Type B pancreatic cell (in vitro differentiated cells): ENCODE data around the gene WHAMM. TPM values are rescaled to one million over a fixed set of nuclear protein-coding genes. Genes with fewer than 3 reads are reported as not detected.
"Not testable (repeated sequence)": the region's sequence is repeated elsewhere in the genome, so short reads cannot be mapped to it uniquely, and the experiment has no call there.

Experiments used
- DNase-seq: peaks from one replicate; pipeline ENCODE4 v3.0.0; 2021; ENCODE audit warnings: mixed read lengths; ENCODE audit not compliant: unreplicated experiment; ENCODE audit errors: extremely low spot score
- H3K27ac Mint-ChIP-seq: 2 replicates; pipeline ENCODE4 v1.8.0; 2021; ENCODE audit warnings: mild to moderate bottlenecking, mixed read lengths
- H3K27me3 Mint-ChIP-seq: 2 replicates; pipeline ENCODE4 v1.8.0; 2021; ENCODE audit warnings: mixed read lengths
- H3K36me3 Mint-ChIP-seq: 2 replicates; pipeline ENCODE4 v1.8.0; 2021; ENCODE audit warnings: mixed read lengths
- H3K4me1 Mint-ChIP-seq: one replicate; pipeline ENCODE4 v1.8.0; 2021; ENCODE audit warnings: mixed read lengths; ENCODE audit not compliant: unreplicated experiment
- H3K4me3 Mint-ChIP-seq: 2 replicates; pipeline ENCODE4 v1.8.0; 2021; ENCODE audit warnings: mild to moderate bottlenecking, mixed read lengths
- H3K9me3 Mint-ChIP-seq: 2 replicates; pipeline ENCODE4 v1.8.0; 2021; ENCODE audit warnings: mixed read lengths
- total RNA-seq: library from RNA; stranded (reverse); gene quantifications from 2 replicates; pipeline ENCODE4 v1.2.1, GENCODE V29; 2021; ENCODE audit warnings: low replicate concordance
- TF ChIP-seq, protein P1 (sequence below): fragments of 200-600 bp; sonication (generic); conservative IDR thresholded peaks from 2 replicates; pipeline ENCODE4 v1.5.0; 2021; ENCODE audit warnings: antibody characterized with exemption, mild to moderate bottlenecking

Gene WHAMM
- total RNA-seq, 1 donor from 2014 or later: 9.0 TPM

DNA sequence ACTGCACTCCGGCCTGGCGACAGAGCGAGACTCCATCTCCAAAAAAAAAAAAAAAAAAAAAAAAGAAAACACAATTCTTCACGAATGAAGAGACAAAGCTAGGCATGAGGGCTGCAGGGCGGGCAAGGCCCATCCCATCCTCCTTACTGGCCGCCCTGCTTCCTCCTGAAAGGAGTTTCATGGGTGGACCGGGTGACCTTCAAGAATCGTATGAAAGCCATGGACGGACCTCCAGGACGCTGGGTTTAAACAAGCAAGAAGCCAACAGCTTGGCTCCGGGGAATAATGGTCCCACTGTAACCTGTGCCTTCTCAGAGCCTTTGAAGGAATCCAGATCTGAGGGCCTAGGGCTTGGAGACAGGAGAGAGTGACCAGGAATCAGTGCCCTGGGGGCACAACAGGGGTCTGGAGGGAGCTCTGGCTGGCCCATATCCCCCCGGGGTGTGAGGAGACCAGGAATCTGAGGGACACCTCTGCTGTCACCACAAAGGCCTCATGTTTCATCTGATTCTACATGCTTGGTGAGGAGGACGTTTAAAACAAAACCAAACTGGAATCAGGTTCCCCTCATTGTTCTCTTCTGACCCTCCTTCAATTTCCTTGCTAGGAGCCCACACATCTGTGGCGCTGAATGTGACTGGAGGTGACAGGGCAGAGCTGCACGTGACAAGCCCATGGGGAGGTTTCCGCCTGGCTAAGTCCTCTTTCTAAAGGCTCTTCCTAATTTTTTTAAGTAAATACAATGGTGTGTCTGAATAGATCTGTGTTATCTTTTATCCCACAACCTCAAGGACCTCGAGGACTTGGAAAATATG, 46.1 kb downstream of the WHAMM start:
- Mint-ChIP-seq H3K27ac (no peak overlapping the region), H3K27me3 (no peaks in the 10 kb centered on the region), H3K9me3 (no peaks in the 10 kb centered on the region), H3K36me3 (no peaks in the 10 kb centered on the region), H3K4me1 (peaks cover 24% of the 10 kb centered on the region), H3K4me3 (no peak overlapping the region)
- TF ChIP-seq, protein P1, sequence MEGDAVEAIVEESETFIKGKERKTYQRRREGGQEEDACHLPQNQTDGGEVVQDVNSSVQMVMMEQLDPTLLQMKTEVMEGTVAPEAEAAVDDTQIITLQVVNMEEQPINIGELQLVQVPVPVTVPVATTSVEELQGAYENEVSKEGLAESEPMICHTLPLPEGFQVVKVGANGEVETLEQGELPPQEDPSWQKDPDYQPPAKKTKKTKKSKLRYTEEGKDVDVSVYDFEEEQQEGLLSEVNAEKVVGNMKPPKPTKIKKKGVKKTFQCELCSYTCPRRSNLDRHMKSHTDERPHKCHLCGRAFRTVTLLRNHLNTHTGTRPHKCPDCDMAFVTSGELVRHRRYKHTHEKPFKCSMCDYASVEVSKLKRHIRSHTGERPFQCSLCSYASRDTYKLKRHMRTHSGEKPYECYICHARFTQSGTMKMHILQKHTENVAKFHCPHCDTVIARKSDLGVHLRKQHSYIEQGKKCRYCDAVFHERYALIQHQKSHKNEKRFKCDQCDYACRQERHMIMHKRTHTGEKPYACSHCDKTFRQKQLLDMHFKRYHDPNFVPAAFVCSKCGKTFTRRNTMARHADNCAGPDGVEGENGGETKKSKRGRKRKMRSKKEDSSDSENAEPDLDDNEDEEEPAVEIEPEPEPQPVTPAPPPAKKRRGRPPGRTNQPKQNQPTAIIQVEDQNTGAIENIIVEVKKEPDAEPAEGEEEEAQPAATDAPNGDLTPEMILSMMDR: no peak
- peak; percentile 56 for DNase-seq

DNA sequence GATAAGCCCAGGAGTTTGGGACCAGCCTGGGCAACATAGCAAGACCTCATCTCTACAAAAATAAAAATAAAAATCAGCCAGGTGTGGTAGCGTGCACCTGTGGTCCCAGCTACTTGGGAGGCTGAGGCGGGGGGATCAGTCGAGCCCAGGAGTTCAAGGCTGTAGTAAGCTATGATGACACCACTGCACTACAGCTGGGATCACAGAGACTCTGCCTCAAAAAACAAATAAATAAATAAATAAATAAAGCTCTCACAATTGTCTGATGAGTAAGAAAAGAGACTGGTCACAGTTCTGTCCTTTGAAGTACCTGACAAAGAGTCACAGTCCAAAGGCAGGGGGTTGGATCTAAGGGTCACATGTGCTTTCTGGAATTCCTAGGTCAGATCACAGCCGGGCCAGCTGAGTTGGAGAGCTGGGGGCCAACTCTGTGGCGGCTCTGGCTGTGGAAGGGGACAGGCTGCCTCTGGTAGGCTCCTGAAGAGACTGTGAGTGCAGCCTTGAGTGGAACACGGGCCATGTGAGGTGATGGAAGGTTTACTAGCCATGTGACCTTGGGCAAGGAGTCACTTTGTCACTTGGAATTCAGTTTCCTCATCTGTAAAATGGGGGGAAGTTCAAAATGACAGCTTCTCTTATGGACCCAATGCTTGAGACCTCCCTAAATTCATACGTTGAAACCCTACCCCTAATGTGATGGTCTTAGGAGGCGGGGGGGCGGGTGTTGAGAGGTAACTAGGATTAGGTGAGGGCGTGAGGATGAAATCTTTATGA, 47.2 kb downstream of the WHAMM start:
- Mint-ChIP-seq H3K4me3 (no peak overlapping the region), H3K27ac (no peak overlapping the region), H3K9me3 (no peaks in the 10 kb centered on the region), H3K36me3 (no peaks in the 10 kb centered on the region), H3K4me1 (peaks cover 19% of the 10 kb centered on the region), H3K27me3 (no peaks in the 10 kb centered on the region)
- TF ChIP-seq, protein P1: no peak
- peak; percentile 56 for DNase-seq

DNA sequence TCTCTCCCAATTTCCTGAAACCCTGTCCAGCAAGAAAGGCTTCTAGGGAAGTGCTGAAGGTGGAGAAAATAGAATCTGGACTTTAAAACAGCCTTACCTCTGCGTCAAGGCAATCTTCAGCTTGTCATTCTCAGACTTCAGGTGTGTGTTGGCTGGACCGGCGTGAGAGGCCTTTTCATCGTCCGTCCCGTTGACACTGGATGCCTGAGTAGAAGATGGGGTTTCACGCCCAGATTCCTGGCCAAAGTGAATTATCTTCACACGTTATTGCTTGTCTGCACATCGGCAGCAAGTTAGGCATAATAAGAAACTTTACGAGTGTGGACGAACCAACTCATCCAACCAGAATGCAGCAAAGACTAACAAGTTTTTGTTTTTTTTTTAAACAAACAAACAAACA, 49.5 kb downstream of the WHAMM start:
- H3K27ac Mint-ChIP-seq: no peak overlapping the region
- TF ChIP-seq, protein P1: no peak
- no peaks in the 10 kb centered on the region for H3K4me1 Mint-ChIP-seq
- H3K9me3 Mint-ChIP-seq: no peaks in the 10 kb centered on the region
- DNase-seq: peak; percentile 25
- no peak overlapping the region for H3K4me3 Mint-ChIP-seq
- H3K36me3 Mint-ChIP-seq: no peaks in the 10 kb centered on the region
- H3K27me3 Mint-ChIP-seq: no peaks in the 10 kb centered on the region

DNA sequence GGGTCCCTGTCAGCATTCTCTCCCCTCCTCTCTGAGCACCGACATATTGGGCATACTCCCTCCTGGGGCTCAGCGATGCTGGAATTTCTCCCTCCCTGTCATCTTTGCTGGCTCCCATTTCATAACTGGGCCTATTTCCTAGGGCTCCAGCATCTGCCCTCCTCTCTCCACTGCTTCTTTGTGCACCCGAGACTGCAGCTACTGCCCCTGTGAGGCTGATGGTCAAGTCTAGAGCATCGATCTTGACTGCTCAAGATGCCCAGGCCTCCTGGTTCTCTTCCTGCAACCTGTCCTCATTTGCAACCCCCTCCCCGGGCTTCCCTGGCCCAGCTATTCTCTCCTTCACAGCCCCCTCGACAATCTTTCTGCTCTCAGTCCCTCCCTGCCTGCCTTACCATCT, 53.5 kb downstream of the WHAMM start:
- no peaks in the 10 kb centered on the region for H3K9me3 Mint-ChIP-seq
- no peaks in the 10 kb centered on the region for H3K27me3 Mint-ChIP-seq
- H3K4me3 Mint-ChIP-seq: no peak overlapping the region
- DNase-seq: peak; percentile 52
- TF ChIP-seq, protein P1: no peak
- H3K36me3 Mint-ChIP-seq: no peaks in the 10 kb centered on the region
- no peak overlapping the region for H3K27ac Mint-ChIP-seq
- H3K4me1 Mint-ChIP-seq: no peaks in the 10 kb centered on the region

DNA sequence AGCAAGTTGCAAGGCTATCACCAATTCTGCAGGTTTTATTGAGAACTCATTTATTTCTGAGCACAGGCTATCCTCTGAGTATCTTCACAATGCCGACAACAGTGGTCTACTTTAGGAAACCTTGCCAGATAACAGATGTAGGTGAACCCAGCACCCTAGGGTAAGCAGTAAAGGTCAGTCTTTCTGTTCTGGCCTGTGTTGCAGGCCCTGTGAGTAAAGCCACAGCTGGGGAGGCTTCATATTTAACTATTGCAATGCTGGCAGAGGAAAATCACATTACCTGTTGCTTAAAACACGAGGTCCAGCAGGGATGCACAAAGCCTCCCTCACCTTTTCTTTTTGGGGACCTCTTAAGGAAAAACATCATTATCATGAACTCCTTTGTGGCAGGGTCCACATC, 55.5 kb downstream of the WHAMM start:
- H3K27me3 Mint-ChIP-seq: no peaks in the 10 kb centered on the region
- H3K4me1 Mint-ChIP-seq: no peaks in the 10 kb centered on the region
- no peak for DNase-seq
- TF ChIP-seq, protein P1: no peak
- no peak overlapping the region for H3K4me3 Mint-ChIP-seq
- H3K36me3 Mint-ChIP-seq: no peaks in the 10 kb centered on the region
- H3K9me3 Mint-ChIP-seq: no peaks in the 10 kb centered on the region
- no peak overlapping the region for H3K27ac Mint-ChIP-seq

DNA sequence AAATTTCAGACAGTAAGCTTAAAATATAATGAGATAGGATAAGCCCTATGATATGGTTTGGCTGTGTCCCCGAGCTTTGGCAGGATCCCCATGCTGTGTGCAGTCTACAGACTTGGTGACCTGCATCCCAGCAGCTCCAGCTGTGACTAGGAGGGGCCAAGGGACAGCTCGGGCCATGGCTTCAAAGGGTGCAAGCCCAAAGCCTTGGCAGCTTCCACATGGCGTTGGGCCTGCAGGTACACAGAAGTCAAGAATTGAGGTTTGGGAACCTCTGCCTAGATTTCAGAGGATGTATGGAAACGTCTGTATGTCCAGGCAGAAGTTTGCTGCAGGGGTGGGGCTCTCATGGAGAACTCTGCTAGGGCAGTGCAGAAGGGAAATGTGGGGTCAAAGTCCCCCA, 56.2 kb downstream of the WHAMM start:
- H3K9me3 Mint-ChIP-seq, H3K27ac Mint-ChIP-seq, H3K36me3 Mint-ChIP-seq, H3K4me1 Mint-ChIP-seq, H3K4me3 Mint-ChIP-seq, H3K27me3 Mint-ChIP-seq: not testable (repeated sequence)
- peak; percentile 53 for DNase-seq

DNA sequence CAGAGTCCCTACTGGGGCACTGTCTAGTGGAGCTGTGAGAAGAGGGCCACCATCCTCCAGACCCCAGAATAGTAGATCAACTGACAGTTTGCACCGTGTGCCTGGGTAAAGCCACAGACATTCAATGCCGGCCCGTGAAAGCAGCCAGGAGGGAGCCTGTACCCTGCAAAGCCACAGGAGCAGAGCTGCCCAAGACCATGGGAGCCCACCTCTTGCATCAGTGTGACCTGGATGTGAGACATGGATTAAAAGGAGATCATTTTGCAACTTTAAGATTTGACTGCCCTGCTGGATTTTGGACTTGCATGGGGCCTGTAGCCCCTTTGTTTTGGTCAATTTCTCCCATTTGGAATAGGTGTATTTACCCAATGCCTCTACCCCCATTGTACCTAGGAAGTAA, 56.6 kb downstream of the WHAMM start:
- peak; percentile 45 for DNase-seq
- not testable (repeated sequence) for H3K27me3 Mint-ChIP-seq, H3K4me3 Mint-ChIP-seq, H3K9me3 Mint-ChIP-seq, H3K27ac Mint-ChIP-seq, H3K4me1 Mint-ChIP-seq, H3K36me3 Mint-ChIP-seq
